Measurements from ENCODE around the gene MYG1.

DNA sequence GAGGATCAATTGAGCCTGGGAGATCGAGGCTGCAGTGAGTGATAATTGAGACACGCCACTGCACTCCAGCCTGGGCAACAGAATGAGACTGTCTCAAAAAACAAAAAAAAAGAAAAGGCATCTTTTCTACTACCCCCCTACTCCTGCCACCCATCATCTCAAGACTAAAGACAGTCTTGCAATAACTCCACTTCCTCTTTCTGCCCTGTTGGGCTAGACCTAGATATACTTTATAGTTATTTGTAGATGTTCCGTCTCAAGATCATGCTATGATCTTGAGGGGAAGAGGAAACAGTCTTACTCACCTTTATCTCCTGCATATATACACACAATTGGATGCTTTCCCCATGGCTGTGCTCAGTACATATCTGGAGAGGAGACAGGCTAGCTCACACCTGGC lies 43.5 kb upstream of the MYG1 start:
- TF ChIP-seq POLR2A (IDR thresholded peaks at IDR 0.05) (no peak), EP300 (IDR thresholded peaks at IDR 0.05) (no peak)
